ENCODE measurements around the gene BBS1. TPM values are rescaled to one million over a fixed set of nuclear protein-coding genes. Genes with fewer than 3 reads are reported as not detected.
"Not testable (repeated sequence)": the region's sequence is repeated elsewhere in the genome, so short reads cannot be mapped to it uniquely, and the experiment has no call there.

BBS1 gene
- total RNA-seq (10 to 100 TPM; 37.3 to 41.3 TPM), polyA plus RNA-seq (10 to 100 TPM in 1 of 2 donors, 1 to 10 TPM in 1; 8.9 to 15.5 TPM)

GRCh38 chr11:66510271-66510989 is at the start of gene BBS1:
Gene BBS1 (plus strand): TSS chr11:66510635. CDS start chr11:66510660, 25 bp downstream.
- Mint-ChIP-seq H3K27me3 (no peaks in the 10 kb centered on the region), H3K4me3 (peak within 1 kb of the TSS; percentile 86 to 91 (median 90)), H3K27ac (peak within 1 kb of the TSS; percentile 56 to 91 (median 81)), H3K4me1 (peaks cover 8 to 19% (median 17%) of the 10 kb centered on the region in 4 donors), H3K9me3 (no peaks in the 10 kb centered on the region), H3K36me3 (peaks cover 7 to 19% of the 10 kb centered on the region in 2 donors)
- Histone ChIP-seq H3K27ac (ENCODE audit: low read depth, low read length) (peak within 1 kb of the TSS; percentile 58), H3K9me3 (ENCODE audit: control insufficient read depth in 1 of 2, low read length in 2 of 2) (no peaks in the 10 kb centered on the region), H3K4me3 (ENCODE audit: low read length in 2 of 2) (peak within 1 kb of the TSS; percentile 90 to 94), H3K36me3 (ENCODE audit: insufficient read depth, low read length) (peaks cover 4% of the 10 kb centered on the region), H3K27me3 (ENCODE audit: insufficient read depth, low read length) (no peaks in the 10 kb centered on the region), H3K4me1 (ENCODE audit: insufficient read depth, low read length) (peaks cover 18% of the 10 kb centered on the region)
- peak; percentile 75 to 79 (median 78) for DNase-seq
- CTCF ChIA-PET (ENCODE audit: partially characterized antibody), result interaction anchor here (0.5 to 1.1 kb wide), 3 partner anchors 8 to 72 kb away, joined by 3 read pairs; partner anchors contain the start of gene MRPL11
- POLR2A ChIA-PET (ENCODE audit: partially characterized antibody), result interaction anchor here (0.6 to 3.5 kb wide), 11 partner anchors 31 to 928 kb away, joined by 3 to 19 read pairs (median 3); partner anchors contain the start of genes ACTN3, DPP3, KDM2A and PELI3
- intact Hi-C loops (cut with micrococcal nuclease), result loop anchor here (2.0 kb wide), 1 partner anchor 30 kb away; the partner anchor contains the start of gene DPP3

DNA sequence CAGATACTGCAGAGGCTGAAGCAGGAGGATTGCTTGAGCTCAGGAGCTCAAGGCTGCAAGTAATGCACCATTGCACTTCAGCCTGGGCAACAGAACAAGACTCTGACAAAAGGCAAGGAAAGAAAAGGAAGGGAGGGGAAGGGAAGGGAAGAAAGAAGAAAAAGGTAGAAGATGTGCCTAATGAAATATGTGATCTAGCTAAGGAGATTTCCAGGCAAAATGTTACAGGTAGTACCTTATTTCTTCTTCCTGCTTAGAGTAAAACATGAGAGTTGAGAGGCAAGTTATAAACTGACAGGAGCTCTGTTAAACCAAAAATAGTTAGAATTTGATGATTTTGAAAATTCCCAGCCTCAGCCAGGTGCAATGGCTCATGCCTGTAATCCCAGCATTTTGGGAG is 48.4 kb upstream of the BBS1 start:
- ChIA-PET CTCF (ENCODE audit: partially characterized antibody) (no interaction called here), POLR2A (ENCODE audit: partially characterized antibody) (no interaction called here)
- peaks cover 6% of the 10 kb centered on the region for H3K4me1 ChIP-seq (ENCODE audit: insufficient read depth, low read length)
- H3K27ac ChIP-seq (ENCODE audit: low read depth, low read length), result no peak overlapping the region
- no peaks in the 10 kb centered on the region for H3K9me3 ChIP-seq (ENCODE audit: control insufficient read depth in 1 of 2, low read length in 2 of 2)
- H3K9me3 Mint-ChIP-seq, result peaks cover 0 to 3% (median under 1%) of the 10 kb centered on the region in 8 donors
- no peak overlapping the region for H3K4me3 ChIP-seq (ENCODE audit: low read length in 2 of 2)
- DNase-seq, result no peak
- H3K27me3 ChIP-seq (ENCODE audit: insufficient read depth, low read length), result no peaks in the 10 kb centered on the region
- H3K4me1 Mint-ChIP-seq, result peaks cover 2 to 10% (median 8%) of the 10 kb centered on the region in 4 donors
- H3K27ac Mint-ChIP-seq, result no peak overlapping the region
- no peaks in the 10 kb centered on the region for H3K36me3 ChIP-seq (ENCODE audit: insufficient read depth, low read length)
- no peak overlapping the region for H3K4me3 Mint-ChIP-seq
- intact Hi-C loops (cut with micrococcal nuclease), result no loop called here
- H3K36me3 Mint-ChIP-seq, result peaks cover 0 to 3% of the 10 kb centered on the region in 2 donors
- H3K27me3 Mint-ChIP-seq, result no peaks in the 10 kb centered on the region

DNA sequence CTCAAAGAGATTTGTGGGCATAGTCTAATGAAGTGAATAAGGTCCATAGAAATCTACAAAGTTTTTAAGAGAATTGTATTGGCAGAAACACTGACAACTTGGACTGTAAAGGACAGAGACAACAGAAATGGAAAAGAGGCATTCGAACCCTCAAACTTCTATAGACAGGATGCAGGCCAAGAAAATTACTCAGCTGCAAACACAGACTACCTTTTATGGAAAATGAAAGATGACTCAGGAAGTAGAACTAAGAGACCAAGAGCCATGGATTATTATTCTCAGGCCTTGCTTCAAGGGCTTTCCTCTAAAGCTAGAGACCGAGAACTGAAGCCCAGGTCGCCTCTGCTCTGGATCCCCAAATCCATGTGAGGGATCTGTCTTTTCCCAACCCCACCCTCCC is 47.5 kb upstream of the BBS1 start:
- DNase-seq, result no peak
- Mint-ChIP-seq H3K4me3 (peak overlapping the region in 1 of 8 donors; percentile 61), H3K9me3 (peaks cover 0 to 3% (median under 1%) of the 10 kb centered on the region in 8 donors), H3K4me1 (peaks cover 5 to 18% (median 14%) of the 10 kb centered on the region in 4 donors), H3K27ac (no peak overlapping the region), H3K27me3 (no peaks in the 10 kb centered on the region), H3K36me3 (peaks cover 0 to 3% of the 10 kb centered on the region in 2 donors)
- Histone ChIP-seq H3K27ac (ENCODE audit: low read depth, low read length) (no peak overlapping the region), H3K36me3 (ENCODE audit: insufficient read depth, low read length) (no peaks in the 10 kb centered on the region), H3K4me3 (ENCODE audit: low read length in 2 of 2) (no peak overlapping the region), H3K27me3 (ENCODE audit: insufficient read depth, low read length) (no peaks in the 10 kb centered on the region), H3K9me3 (ENCODE audit: control insufficient read depth in 1 of 2, low read length in 2 of 2) (no peaks in the 10 kb centered on the region), H3K4me1 (ENCODE audit: insufficient read depth, low read length) (peaks cover 14% of the 10 kb centered on the region)
- CTCF ChIA-PET (ENCODE audit: partially characterized antibody), result no interaction called here
- intact Hi-C loops (cut with micrococcal nuclease), result no loop called here
- POLR2A ChIA-PET (ENCODE audit: partially characterized antibody), result no interaction called here

DNA sequence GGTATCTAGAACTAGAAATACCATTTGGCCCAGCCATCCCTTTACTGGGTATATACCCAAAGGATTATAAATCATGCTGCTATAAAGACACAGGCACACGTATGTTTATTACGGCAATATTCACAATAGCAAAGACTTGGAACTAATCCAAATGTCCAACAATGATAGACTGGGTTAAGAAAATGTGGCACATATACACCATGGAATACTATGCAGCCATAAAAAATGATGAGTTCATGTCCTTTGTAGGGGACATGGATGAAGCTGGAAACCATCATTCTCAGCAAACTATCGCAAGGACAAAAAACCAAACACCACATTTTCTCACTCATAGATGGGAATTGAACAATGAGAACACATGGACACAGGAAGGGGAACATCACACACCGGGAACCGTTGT is 46.3 kb upstream of the BBS1 start:
- H3K9me3 Mint-ChIP-seq; H3K27me3 Mint-ChIP-seq; H3K9me3 ChIP-seq (ENCODE audit: control insufficient read depth in 1 of 2, low read length in 2 of 2); H3K27me3 ChIP-seq (ENCODE audit: insufficient read depth, low read length); DNase-seq; H3K36me3 ChIP-seq (ENCODE audit: insufficient read depth, low read length); H3K27ac ChIP-seq (ENCODE audit: low read depth, low read length); H3K27ac Mint-ChIP-seq; H3K36me3 Mint-ChIP-seq; H3K4me3 ChIP-seq (ENCODE audit: low read length in 2 of 2); H3K4me3 Mint-ChIP-seq; intact Hi-C loops (cut with micrococcal nuclease): not testable (repeated sequence)
- H3K4me1 ChIP-seq (ENCODE audit: insufficient read depth, low read length), result peaks cover 20% of the 10 kb centered on the region
- ChIA-PET POLR2A (ENCODE audit: partially characterized antibody) (interaction anchor here (5.7 kb wide), 1 partner anchor 16 kb away, joined by 72 read pairs; the partner anchor contains the start of gene DPP3), CTCF (ENCODE audit: partially characterized antibody) (interaction anchor here (0.7 to 1.0 kb wide), 2 partner anchors 25 to 1794 kb away, joined by 3 to 4 read pairs; partner anchors contain the start of gene MRPL11)
- H3K4me1 Mint-ChIP-seq, result peaks cover 13 to 29% (median 21%) of the 10 kb centered on the region in 4 donors

DNA sequence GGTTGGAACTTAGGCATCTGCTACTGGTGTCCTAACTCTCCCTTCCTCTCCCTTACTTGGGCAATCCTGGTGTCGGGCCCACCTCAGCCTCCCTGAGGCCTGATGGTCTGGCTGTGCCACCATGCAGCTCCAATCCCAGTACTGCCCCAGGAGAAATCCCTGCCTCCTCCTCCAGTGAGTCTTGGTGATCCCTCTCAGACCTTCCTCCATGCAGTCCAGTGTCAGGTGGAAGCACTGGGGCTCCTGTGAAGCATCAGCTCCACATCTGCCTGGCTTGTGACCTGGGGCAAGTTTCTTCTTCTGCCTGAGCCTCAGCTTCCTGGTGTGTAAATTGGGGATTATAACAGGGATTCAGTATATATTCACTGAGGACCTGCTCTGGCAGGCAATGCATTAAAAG is 45.5 kb upstream of the BBS1 start:
- H3K27ac Mint-ChIP-seq, result peak overlapping the region in 2 of 7 donors; percentile 91 to 95
- peaks cover 20% of the 10 kb centered on the region for H3K4me1 ChIP-seq (ENCODE audit: insufficient read depth, low read length)
- H3K27me3 Mint-ChIP-seq, result no peaks in the 10 kb centered on the region
- no peak overlapping the region for H3K4me3 ChIP-seq (ENCODE audit: low read length in 2 of 2)
- H3K36me3 Mint-ChIP-seq, result peaks cover 0 to 3% of the 10 kb centered on the region in 2 donors
- POLR2A ChIA-PET (ENCODE audit: partially characterized antibody), result interaction anchor here (5.7 kb wide), 1 partner anchor 16 kb away, joined by 72 read pairs; the partner anchor contains the start of gene DPP3
- H3K4me3 Mint-ChIP-seq, result no peak overlapping the region
- CTCF ChIA-PET (ENCODE audit: partially characterized antibody), result interaction anchor here (1.0 kb wide), 1 partner anchor 26 kb away, joined by 4 read pairs; the partner anchor contains the start of gene MRPL11
- H3K27me3 ChIP-seq (ENCODE audit: insufficient read depth, low read length), result no peaks in the 10 kb centered on the region
- peaks cover 0 to 3% (median under 1%) of the 10 kb centered on the region in 8 donors for H3K9me3 Mint-ChIP-seq
- no peak overlapping the region for H3K27ac ChIP-seq (ENCODE audit: low read depth, low read length)
- H3K36me3 ChIP-seq (ENCODE audit: insufficient read depth, low read length), result no peaks in the 10 kb centered on the region
- H3K9me3 ChIP-seq (ENCODE audit: control insufficient read depth in 1 of 2, low read length in 2 of 2), result no peaks in the 10 kb centered on the region
- intact Hi-C loops (cut with micrococcal nuclease), result loop anchor here (5.0 kb wide), 1 partner anchor 152 kb away; the partner anchor contains the start of gene RBM14
- H3K4me1 Mint-ChIP-seq, result peaks cover 13 to 29% (median 21%) of the 10 kb centered on the region in 4 donors
- no peak for DNase-seq

- POLR2A ChIA-PET (ENCODE audit: partially characterized antibody), result interaction anchor here (0.9 to 5.7 kb wide), 11 partner anchors 11 to 413 kb away, joined by 3 to 72 read pairs (median 7); partner anchors contain the start of genes ACTN3, BBS1, DPP3 and MRPL11
Measured at GRCh38 chr11:66465373-66466224, 44.8 kb upstream of the BBS1 start.

More at GRCh38 chr11:66465373-66466224, 44.8 kb upstream of the BBS1 start:
- Mint-ChIP-seq H3K4me3 (peak overlapping the region; percentile 85 to 94 (median 89)), H3K36me3 (peaks cover 0 to 3% of the 10 kb centered on the region in 2 donors), H3K27ac (peak overlapping the region; percentile 91 to 97 (median 95)), H3K9me3 (peaks cover 0 to 3% (median under 1%) of the 10 kb centered on the region in 8 donors), H3K4me1 (peaks cover 13 to 33% (median 21%) of the 10 kb centered on the region in 4 donors), H3K27me3 (no peaks in the 10 kb centered on the region)
- Histone ChIP-seq H3K27me3 (ENCODE audit: insufficient read depth, low read length) (no peaks in the 10 kb centered on the region), H3K9me3 (ENCODE audit: control insufficient read depth in 1 of 2, low read length in 2 of 2) (no peaks in the 10 kb centered on the region), H3K4me3 (ENCODE audit: low read length in 2 of 2) (peak overlapping the region in 1 of 2 donors; percentile 65), H3K36me3 (ENCODE audit: insufficient read depth, low read length) (no peaks in the 10 kb centered on the region), H3K4me1 (ENCODE audit: insufficient read depth, low read length) (peaks cover 20% of the 10 kb centered on the region), H3K27ac (ENCODE audit: low read depth, low read length) (peak overlapping the region; percentile 81)
- intact Hi-C loops (cut with micrococcal nuclease), result loop anchor here (1.0 to 5.0 kb wide), 3 partner anchors 15 to 152 kb away; partner anchors contain the start of genes DPP3 and RBM14
- CTCF ChIA-PET (ENCODE audit: partially characterized antibody), result interaction anchor here (0.7 to 1.3 kb wide), 3 partner anchors 13 to 27 kb away, joined by 3 to 5 read pairs (median 4); partner anchors contain the start of genes DPP3 and MRPL11
- DNase-seq, result no peak
